Tibial artery (tissue), 4 donors: ENCODE measurements around the gene MAML2.

Experiments used
- DNase-seq, 2 donors: peaks; one replicate each; pipeline ENCODE4 v3.0.0-alpha.2; 2019
- H3K27ac ChIP-seq, 2 donors: fragments of 200-600 bp; sonication (generic) in 1 of 2; 1 replicate in 1 of 2; 2 replicates in 1 of 2; pipeline ENCODE4 v1.5.1; 2018 to 2019; ENCODE audit warnings: mild to moderate bottlenecking in 1 of 2
- H3K27me3 ChIP-seq, 2 donors: fragments of 200-600 bp; sonication (generic) in 1 of 2; one replicate each; pipeline versions ENCODE4 v1.5.1 to v1.6.0; 2016 to 2019
- H3K36me3 ChIP-seq, 3 donors: fragments of 200-600 bp; sonication (generic) in 2 of 3; one replicate each; pipeline ENCODE4 v1.5.1; 2016 to 2019; ENCODE audit warnings: mild to moderate bottlenecking in 2 of 3
- H3K4me1 ChIP-seq, 4 donors: fragments of 200-600 bp; sonication (generic) in 2 of 4; 1 replicate in 3 of 4; 2 replicates in 1 of 4; pipeline ENCODE4 v1.5.1; 2016 to 2019
- H3K4me3 ChIP-seq, 2 donors: fragments of 200-600 bp; sonication (generic) in 1 of 2; 1 replicate in 1 of 2; 2 replicates in 1 of 2; pipeline ENCODE4 v1.5.1; 2018 to 2019; ENCODE audit warnings: mild to moderate bottlenecking in 2 of 2
- H3K9me3 ChIP-seq, 3 donors: fragments of 200-600 bp; sonication (generic) in 1 of 3; one replicate each; pipeline ENCODE4 v1.5.1; 2016 to 2019
- CTCF ChIP-seq, 2 experiments: fragments of 200-600 bp in 1 of 2; fragments of 450-650 bp in 1 of 2; IDR thresholded peaks; one replicate each; pipeline ENCODE4 v1.5.1; 2017 to 2019; ENCODE audit warnings: antibody characterized with exemption in 2 of 2, mild to moderate bottlenecking in 1 of 2, moderate library complexity in 1 of 2
- intact Hi-C: fragments of 100-400 bp; cut with DNase I; formaldehyde crosslinking; loops from one replicate; pipeline ENCODE4 v1.15.0; 2023; ENCODE audit warnings: low total_unique reads

The MAML2 gene

GRCh38 chr11:96002339-96002738, 340.7 kb downstream of the MAML2 start:
- intact Hi-C loops = no loop called here
- no peak for TF ChIP-seq CTCF (IDR thresholded peaks at IDR 0.05)
- H3K36me3 ChIP-seq = no peaks in the 10 kb centered on the region

GRCh38 chr11:96001037-96001436, 342.0 kb downstream of the MAML2 start:
- DNase-seq = peak; percentile 95 to 96
- no peaks in the 10 kb centered on the region for H3K36me3 ChIP-seq
- H3K9me3 ChIP-seq = no peaks in the 10 kb centered on the region
- intact Hi-C loops = no loop called here
- H3K4me3 ChIP-seq = peak overlapping the region in 1 of 2 donors; percentile 7
- TF ChIP-seq CTCF (IDR thresholded peaks at IDR 0.05) = peak in 1 of 2 experiments; percentile 36
- H3K27ac ChIP-seq = peak overlapping the region; percentile 77 to 87
- H3K4me1 ChIP-seq = peaks cover 0 to 33% (median 22%) of the 10 kb centered on the region in 4 donors
- no peaks in the 10 kb centered on the region for H3K27me3 ChIP-seq

More at GRCh38 chr11:96002339-96002738, 340.7 kb downstream of the MAML2 start:
- Histone ChIP-seq H3K9me3 (no peaks in the 10 kb centered on the region), H3K27me3 (no peaks in the 10 kb centered on the region), H3K4me1 (peaks cover 0 to 33% (median 22%) of the 10 kb centered on the region in 4 donors), H3K27ac (peak overlapping the region; percentile 77 to 87), H3K4me3 (no peak overlapping the region)
- DNase-seq = no peak

- no peak for DNase-seq
- H3K36me3 ChIP-seq = no peaks in the 10 kb centered on the region
- intact Hi-C loops = loop anchor here (5.0 kb wide), 1 partner anchor 52 kb away; no protein-coding TSS in a partner anchor
- no peaks in the 10 kb centered on the region for H3K9me3 ChIP-seq
- no peaks in the 10 kb centered on the region for H3K27me3 ChIP-seq
- peaks cover 0 to 33% (median 22%) of the 10 kb centered on the region in 4 donors for H3K4me1 ChIP-seq
- TF ChIP-seq CTCF (IDR thresholded peaks at IDR 0.05) = no peak
- peak overlapping the region; percentile 77 to 87 for H3K27ac ChIP-seq
- peak overlapping the region; percentile 6 to 31 for H3K4me3 ChIP-seq
Measured at GRCh38 chr11:95999711-96000406, 343.1 kb downstream of the MAML2 start.

GRCh38 chr11:95996621-95997235, 346.3 kb downstream of the MAML2 start:
- Histone ChIP-seq H3K4me1 (peaks cover 0 to 41% (median 21%) of the 10 kb centered on the region in 4 donors), H3K4me3 (no peak overlapping the region), H3K9me3 (no peaks in the 10 kb centered on the region), H3K36me3 (no peaks in the 10 kb centered on the region), H3K27me3 (no peaks in the 10 kb centered on the region), H3K27ac (no peak overlapping the region)
- no peak for TF ChIP-seq CTCF (IDR thresholded peaks at IDR 0.05)
- intact Hi-C loops = loop anchor here (5.0 kb wide), 1 partner anchor 56 kb away; no protein-coding TSS in a partner anchor
- DNase-seq = no peak

GRCh38 chr11:95994329-95994728, 348.7 kb downstream of the MAML2 start:
- Histone ChIP-seq H3K36me3 (peaks cover 0 to 4% (median 0%) of the 10 kb centered on the region in 3 donors), H3K27ac (no peak overlapping the region), H3K27me3 (no peaks in the 10 kb centered on the region), H3K4me1 (peaks cover 0 to 36% (median 20%) of the 10 kb centered on the region in 4 donors), H3K4me3 (no peak overlapping the region), H3K9me3 (no peaks in the 10 kb centered on the region)
- TF ChIP-seq CTCF (IDR thresholded peaks at IDR 0.05) = no peak
- intact Hi-C loops = no loop called here
- no peak for DNase-seq
